OCI-LY3 (cell line): ENCODE measurements around the gene MUS81.
A peak's percentile ranks its signal among the peaks of the same experiment; 100 is the strongest.

Experiments
- H2AFZ ChIP-seq: fragments of 200-600, 300-600 bp; shearing (Covaris generic); 2 replicates; pipeline ENCODE4 v1.6.0; 2014; ENCODE audit warnings: antibody characterized with exemption, low read depth, low read length
- H3K27ac ChIP-seq: fragments of 200-600, 300-600 bp; sonication (generic); 2 replicates; pipeline ENCODE4 v1.5.1; 2014; ENCODE audit warnings: mild to moderate bottlenecking, low read length, moderate library complexity, mixed read lengths
- H3K27me3 ChIP-seq: fragments of 200-600, 300-600 bp; sonication (generic); 2 replicates; pipeline ENCODE4 v1.6.1; 2014; ENCODE audit warnings: low read depth, low read length, mixed read lengths
- H3K36me3 ChIP-seq: fragments of 200-600, 300-600 bp; sonication (generic); replicated peaks from 2 replicates; pipeline ENCODE3; 2014; ENCODE audit warnings: low read depth, low read length, mixed read lengths
- H3K4me1 ChIP-seq: fragments of 300-600, 200-600 bp; sonication (generic); 2 replicates; pipeline ENCODE4 v1.6.1; 2014; ENCODE audit warnings: low read length, mixed read lengths
- H3K4me2 ChIP-seq: fragments of 200-600, 300-600 bp; sonication (generic); 2 replicates; pipeline ENCODE4 v1.6.1; 2014; ENCODE audit warnings: low read length, mixed read lengths
- H3K4me3 ChIP-seq: fragments of 300-600, 200-600 bp; sonication (generic); 2 replicates; pipeline ENCODE4 v1.5.1; 2014; ENCODE audit warnings: antibody characterized with exemption, mild to moderate bottlenecking, low read length, moderate library complexity
- H3K79me2 ChIP-seq: fragments of 300-600, 200-600 bp; shearing (Covaris generic); 2 replicates; pipeline ENCODE4 v1.6.1; 2014; ENCODE audit warnings: mild to moderate bottlenecking, low read length, mixed read lengths
- H3K9ac ChIP-seq: fragments of 300-600, 200-600 bp; shearing (Covaris generic); 2 replicates; pipeline ENCODE4 v1.6.0; 2014; ENCODE audit warnings: mild to moderate bottlenecking, low read length, moderate library complexity
- H3K9me3 ChIP-seq: fragments of 200-600, 300-600 bp; shearing (Covaris generic); 2 replicates; pipeline ENCODE4 v1.6.1; 2014; ENCODE audit warnings: low read length, mixed read lengths; ENCODE audit not compliant: insufficient read depth
- H4K20me1 ChIP-seq: fragments of 200-600, 300-600 bp; sonication (generic); 2 replicates; pipeline ENCODE4 v1.6.1; 2016; ENCODE audit warnings: low read length, mixed read lengths; ENCODE audit not compliant: insufficient read depth
- CTCF ChIP-seq: fragments of 200-600, 300-600 bp; sonication (generic); IDR thresholded peaks from 2 replicates; pipeline ENCODE4 v1.5.1; 2014; ENCODE audit warnings: antibody characterized with exemption, low read length, low read depth
- EZH2phosphoT487 ChIP-seq: fragments of 200-600 bp; shearing (Covaris generic); IDR thresholded peaks from 2 replicates; pipeline ENCODE4 v1.6.1; 2018; ENCODE audit warnings: antibody characterized with exemption, mixed run types, low read depth

The MUS81 gene

GRCh38 chr11:65887723-65888162 is 27.5 kb downstream of the MUS81 start:
- Histone ChIP-seq H3K4me1 (peaks cover 28% of the 10 kb centered on the region), H3K9ac (peak overlapping the region; percentile 87), H3K36me3 (peaks cover 33% of the 10 kb centered on the region), H3K27ac (peak overlapping the region; percentile 55), H3K4me3 (peak overlapping the region; percentile 92), H4K20me1 (peaks cover 12% of the 10 kb centered on the region; the same call in 1 of the 2 replicates), H3K79me2 (peaks cover 33% of the 10 kb centered on the region), H3K4me2 (peak overlapping the region; percentile 95), H3K9me3 (no peaks in the 10 kb centered on the region), H2AFZ (peak overlapping the region; percentile 85), H3K27me3 (no peaks in the 10 kb centered on the region)
- TF ChIP-seq CTCF, result no peak
- no peak for TF ChIP-seq EZH2phosphoT487

- Histone ChIP-seq H3K9ac (peak within 1 kb of the TSS; percentile 88), H3K4me3 (peak within 1 kb of the TSS; percentile 92), H2AFZ (peak within 1 kb of the TSS; percentile 85), H3K4me1 (peaks cover 33% of the 10 kb centered on the region), H3K27ac (peak within 1 kb of the TSS; percentile 82), H3K4me2 (peak within 1 kb of the TSS; percentile 97), H3K27me3 (no peaks in the 10 kb centered on the region), H3K79me2 (peaks cover 37% of the 10 kb centered on the region), H4K20me1 (peaks cover 12% of the 10 kb centered on the region; the same call in 1 of the 2 replicates), H3K9me3 (no peaks in the 10 kb centered on the region), H3K36me3 (peaks cover 28% of the 10 kb centered on the region)
- TF ChIP-seq EZH2phosphoT487, result no peak
- peak; percentile 76 for TF ChIP-seq CTCF
Measured at GRCh38 chr11:65888163-65888814, 28.1 kb downstream of the MUS81 start, which contains the start of gene FIBP. FIBP (minus strand) TSS chr11:65888471; CDS start chr11:65888418, 53 bp downstream.

DNA sequence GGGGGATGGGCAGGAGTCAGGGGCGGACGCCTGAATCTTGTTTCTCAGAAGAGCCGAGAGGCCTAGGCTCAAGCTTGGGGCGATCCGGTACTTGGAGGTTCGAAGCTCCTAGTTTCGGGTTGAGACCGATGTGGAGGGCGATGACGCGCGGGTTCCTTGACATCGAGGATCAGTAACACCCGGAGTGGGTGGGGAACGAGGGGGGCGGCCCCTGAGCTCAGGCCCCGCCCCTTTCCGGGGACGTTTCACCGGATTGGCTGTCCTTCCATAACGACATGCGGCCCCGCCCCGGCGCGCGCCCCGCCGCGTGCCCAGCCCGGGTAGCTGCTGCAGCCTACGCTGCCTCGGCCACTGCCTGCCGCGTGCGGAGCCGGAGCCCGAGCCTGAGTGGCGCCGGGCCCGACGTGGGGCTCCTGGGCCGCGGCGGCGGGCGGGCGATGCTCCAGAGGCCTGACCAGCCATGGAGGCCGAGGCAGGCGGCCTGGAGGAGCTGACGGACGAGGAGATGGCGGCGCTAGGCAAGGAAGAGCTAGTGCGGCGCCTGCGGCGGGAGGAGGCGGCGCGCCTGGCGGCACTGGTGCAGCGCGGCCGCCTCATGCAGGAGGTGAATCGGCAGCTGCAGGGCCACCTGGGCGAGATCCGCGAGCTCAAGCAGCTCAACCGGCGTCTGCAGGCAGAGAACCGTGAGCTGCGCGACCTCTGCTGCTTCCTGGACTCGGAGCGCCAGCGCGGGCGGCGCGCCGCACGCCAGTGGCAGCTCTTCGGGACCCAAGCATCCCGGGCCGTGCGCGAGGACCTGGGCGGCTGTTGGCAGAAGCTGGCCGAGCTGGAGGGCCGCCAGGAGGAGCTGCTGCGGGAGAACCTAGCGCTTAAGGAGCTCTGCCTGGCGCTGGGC is 30.3 kb downstream of the MUS81 start, which contains the start of gene CCDC85B:
CCDC85B (plus strand) TSS at position 350 of the 895 bp plus-strand sequence; CDS start at position 461, 111 bp downstream.
- peak within 1 kb of the TSS; percentile 97 for H3K4me2 ChIP-seq
- H3K79me2 ChIP-seq, result peaks cover 37% of the 10 kb centered on the region
- H2AFZ ChIP-seq, result peak within 1 kb of the TSS; percentile 0; the same call in 1 of the 2 replicates
- TF ChIP-seq CTCF (peak; percentile 2), EZH2phosphoT487 (no peak)
- H3K4me1 ChIP-seq, result peaks cover 36% of the 10 kb centered on the region
- peaks cover 10% of the 10 kb centered on the region for H3K36me3 ChIP-seq
- peak within 1 kb of the TSS; percentile 92 for H3K4me3 ChIP-seq
- H3K27me3 ChIP-seq, result no peaks in the 10 kb centered on the region
- peak within 1 kb of the TSS; percentile 95 for H3K9ac ChIP-seq
- H3K9me3 ChIP-seq, result no peaks in the 10 kb centered on the region
- peaks cover 12% of the 10 kb centered on the region; the same call in 1 of the 2 replicates for H4K20me1 ChIP-seq
- H3K27ac ChIP-seq, result peak within 1 kb of the TSS; percentile 82
